ENCODE measurements around the gene PLAAT2. TPM values are rescaled to one million over a fixed set of nuclear protein-coding genes. Genes with fewer than 3 reads are reported as not detected.
"Not testable (repeated sequence)": the region's sequence is repeated elsewhere in the genome, so short reads cannot be mapped to it uniquely, and the experiment has no call there.

PLAAT2 gene
- total and polyA plus RNA-seq, 8 donors = 1.3 to 66.7 (median 7.6) TPM; not detected in 3

- 72 to 87% (median 80%) methylated on average over 3 of the region's 3 CpGs for WGBS, 5 donors
- no peak overlapping the region for H3K4me3 ChIP-seq
- intact Hi-C loops (cut with DNase I; ENCODE audit: low total_unique reads) = no loop called here
- H3K36me3 ChIP-seq = peaks cover 0 to 2% (median 0%) of the 10 kb centered on the region in 4 donors
- no peaks in the 10 kb centered on the region for H3K27me3 ChIP-seq
- no peak for TF ChIP-seq POLR2A (IDR thresholded peaks at IDR 0.05)
- no peak for DNase-seq
- peak overlapping the region in 1 of 5 donors; percentile 92 for H3K27ac ChIP-seq
- no peaks in the 10 kb centered on the region for H3K9me3 ChIP-seq
- H3K4me1 ChIP-seq = peaks cover 35 to 63% (median 46%) of the 10 kb centered on the region in 4 donors
Observed at GRCh38 chr11:63534076-63534475, 29.1 kb downstream of the PLAAT2 start.

GRCh38 chr11:63532799-63533475, 30.2 kb downstream of the PLAAT2 start:
- intact Hi-C loops (cut with DNase I; ENCODE audit: low total_unique reads) = no loop called here
- no peak overlapping the region for H3K4me3 ChIP-seq
- H3K9me3 ChIP-seq = no peaks in the 10 kb centered on the region
- peak overlapping the region in 1 of 5 donors; percentile 20 for H3K27ac ChIP-seq
- H3K36me3 ChIP-seq = no peaks in the 10 kb centered on the region
- no peaks in the 10 kb centered on the region for H3K27me3 ChIP-seq
- no peak for DNase-seq
- H3K4me1 ChIP-seq = peaks cover 23 to 52% (median 37%) of the 10 kb centered on the region in 4 donors
- TF ChIP-seq POLR2A (IDR thresholded peaks at IDR 0.05) (no peak), CTCF (IDR thresholded peaks at IDR 0.05) (no peak)
- WGBS, 5 donors = 60 to 68% (median 60%) methylated on average over 4 of the region's 4 CpGs

- intact Hi-C loops (cut with DNase I; ENCODE audit: low total_unique reads) = no loop called here
- 78 to 85% (median 81%) methylated on average over 2 of the region's 2 CpGs for WGBS, 5 donors
- DNase-seq = no peak
- TF ChIP-seq POLR2AphosphoS5 (IDR thresholded peaks at IDR 0.05) (no peak), CTCF (IDR thresholded peaks at IDR 0.05) (no peak)
- H3K4me1 ChIP-seq = peaks cover 16 to 45% (median 28%) of the 10 kb centered on the region in 4 donors
- no peaks in the 10 kb centered on the region for H3K27me3 ChIP-seq
- no peaks in the 10 kb centered on the region for H3K9me3 ChIP-seq
- H3K27ac ChIP-seq = peak overlapping the region in 3 of 5 donors; percentile 22 to 69 (median 66)
- no peaks in the 10 kb centered on the region for H3K36me3 ChIP-seq
- H3K4me3 ChIP-seq = no peak overlapping the region
Observed at GRCh38 chr11:63532117-63532516, 31.1 kb downstream of the PLAAT2 start.

GRCh38 chr11:63531074-63531792, 31.9 kb downstream of the PLAAT2 start:
- H3K36me3 ChIP-seq; intact Hi-C loops (cut with DNase I; ENCODE audit: low total_unique reads); H3K9me3 ChIP-seq; H3K27me3 ChIP-seq; H3K4me3 ChIP-seq: not testable (repeated sequence)
- DNase-seq = peak; percentile 68 to 81
- 37 to 55% (median 48%) methylated on average over 4 to 5 of the region's 6 CpGs for WGBS, 5 donors
- peaks cover 10 to 36% (median 20%) of the 10 kb centered on the region in 4 donors for H3K4me1 ChIP-seq
- peak overlapping the region in 4 of 5 donors; percentile 22 to 69 (median 66) for H3K27ac ChIP-seq
- TF ChIP-seq POLR2AphosphoS5 (IDR thresholded peaks at IDR 0.05) = peak in 1 of 3 donors; percentile 73

- Histone ChIP-seq H3K27ac (no peak overlapping the region), H3K36me3 (no peaks in the 10 kb centered on the region), H3K27me3 (no peaks in the 10 kb centered on the region), H3K4me3 (no peak overlapping the region), H3K9me3 (no peaks in the 10 kb centered on the region), H3K4me1 (peaks cover 3 to 24% (median 13%) of the 10 kb centered on the region in 4 donors)
- WGBS, 5 donors = 90 to 100% (median 98%) methylated on average over 2 of the region's 2 CpGs
- TF ChIP-seq CTCF (IDR thresholded peaks at IDR 0.05) = no peak
- intact Hi-C loops (cut with DNase I; ENCODE audit: low total_unique reads) = no loop called here
- DNase-seq = no peak
Observed at GRCh38 chr11:63530021-63530420, 33.2 kb downstream of the PLAAT2 start.

- DNase-seq; H3K9me3 ChIP-seq; H3K4me3 ChIP-seq; H3K27me3 ChIP-seq; intact Hi-C loops (cut with DNase I; ENCODE audit: low total_unique reads); H3K27ac ChIP-seq; H3K36me3 ChIP-seq: not testable (repeated sequence)
- 73 to 85% (median 82%) methylated on average over 6 of the region's 6 CpGs for WGBS, 5 donors
- peaks cover 3 to 23% (median 13%) of the 10 kb centered on the region in 4 donors for H3K4me1 ChIP-seq
Observed at GRCh38 chr11:63529373-63529772, 33.8 kb downstream of the PLAAT2 start.

- H3K27me3 ChIP-seq; H3K27ac ChIP-seq; intact Hi-C loops (cut with DNase I; ENCODE audit: low total_unique reads); DNase-seq; H3K36me3 ChIP-seq; H3K9me3 ChIP-seq; H3K4me3 ChIP-seq: not testable (repeated sequence)
- 43 to 61% (median 52%) methylated on average over 1 of the region's 3 CpGs for WGBS, 5 donors
- peaks cover 3 to 23% (median 13%) of the 10 kb centered on the region in 4 donors for H3K4me1 ChIP-seq
Observed at GRCh38 chr11:63528729-63529278, 34.4 kb downstream of the PLAAT2 start.

- H3K4me1 ChIP-seq = peaks cover 3 to 20% (median 13%) of the 10 kb centered on the region in 4 donors
- WGBS, 5 donors = 34 to 51% (median 42%) methylated on average over 3 to 8 of the region's 11 CpGs
- H3K27ac ChIP-seq; H3K36me3 ChIP-seq; H3K9me3 ChIP-seq; intact Hi-C loops (cut with DNase I; ENCODE audit: low total_unique reads); DNase-seq; H3K27me3 ChIP-seq; H3K4me3 ChIP-seq: not testable (repeated sequence)
Observed at GRCh38 chr11:63528156-63528555, 35.0 kb downstream of the PLAAT2 start.

Measured in stomach (tissue), 9 donors.